Measurements from ENCODE around the gene NUDT1. TPM values are rescaled to one million over a fixed set of nuclear protein-coding genes. Genes with fewer than 3 reads are reported as not detected.
A peak's percentile ranks its signal among the peaks of the same experiment; 100 is the strongest.

NUDT1 gene
- total RNA-seq, 1 experiment from 2014 or later = 92.6 TPM

- CTCF ChIA-PET = interaction anchor here (0.7 kb wide), 1 partner anchor 23 kb away, joined by 3 read pairs; no protein-coding TSS in a partner anchor
- no peak overlapping the region for H3K4me3 ChIP-seq (ENCODE audit: low read depth in 2 of 2, low read length in 2 of 2)
- no peaks in the 10 kb centered on the region for H3K4me1 ChIP-seq (ENCODE audit: control insufficient read depth, insufficient read depth, low read length)
- H3K36me3 ChIP-seq (ENCODE audit: control insufficient read depth, insufficient read depth, low read length) = no peaks in the 10 kb centered on the region
- in situ Hi-C loops (cut with HindIII; ENCODE audit: low pct_unique_long_range_greater_than_20kb, low sequenced_read_pairs) (no loop called here), intact Hi-C loops (cut with micrococcal nuclease; ENCODE audit: unreplicated experiment) (no loop called here)
- ATAC-seq (no peak), DNase-seq (ENCODE audit: low read depth, low spot score) (no peak)
- no peaks in the 10 kb centered on the region for H3K27me3 ChIP-seq (ENCODE audit: control insufficient read depth, insufficient read depth, low read length)
- POLR2A ChIA-PET = no interaction called here
- BruUV-seq (replicated peaks) = no TSS peak
- no peaks in the 10 kb centered on the region for H3K9me3 ChIP-seq (ENCODE audit: control insufficient read depth, insufficient read depth, low read depth, low read length)
- H3K27ac ChIP-seq (ENCODE audit: low read length) = no peak overlapping the region
- no peak for TF ChIP-seq REST (IDR thresholded peaks at IDR 0.05; ENCODE audit: insufficient read depth in 1 of 2, low read depth in 2 of 2, low read length in 1 of 2)
- TF ChIP-seq, protein P1, sequence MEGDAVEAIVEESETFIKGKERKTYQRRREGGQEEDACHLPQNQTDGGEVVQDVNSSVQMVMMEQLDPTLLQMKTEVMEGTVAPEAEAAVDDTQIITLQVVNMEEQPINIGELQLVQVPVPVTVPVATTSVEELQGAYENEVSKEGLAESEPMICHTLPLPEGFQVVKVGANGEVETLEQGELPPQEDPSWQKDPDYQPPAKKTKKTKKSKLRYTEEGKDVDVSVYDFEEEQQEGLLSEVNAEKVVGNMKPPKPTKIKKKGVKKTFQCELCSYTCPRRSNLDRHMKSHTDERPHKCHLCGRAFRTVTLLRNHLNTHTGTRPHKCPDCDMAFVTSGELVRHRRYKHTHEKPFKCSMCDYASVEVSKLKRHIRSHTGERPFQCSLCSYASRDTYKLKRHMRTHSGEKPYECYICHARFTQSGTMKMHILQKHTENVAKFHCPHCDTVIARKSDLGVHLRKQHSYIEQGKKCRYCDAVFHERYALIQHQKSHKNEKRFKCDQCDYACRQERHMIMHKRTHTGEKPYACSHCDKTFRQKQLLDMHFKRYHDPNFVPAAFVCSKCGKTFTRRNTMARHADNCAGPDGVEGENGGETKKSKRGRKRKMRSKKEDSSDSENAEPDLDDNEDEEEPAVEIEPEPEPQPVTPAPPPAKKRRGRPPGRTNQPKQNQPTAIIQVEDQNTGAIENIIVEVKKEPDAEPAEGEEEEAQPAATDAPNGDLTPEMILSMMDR (IDR thresholded peaks at IDR 0.05) = no peak
- TF ChIP-seq SIN3A (IDR thresholded peaks at IDR 0.05; ENCODE audit: borderline replicate concordance, insufficient read depth, low read depth, low read length) = no peak
- no peak for TF ChIP-seq POLR2AphosphoS5 (IDR thresholded peaks at IDR 0.05; ENCODE audit: low read depth, low read length)
- TF ChIP-seq TCF7L2 (IDR thresholded peaks at IDR 0.05; ENCODE audit: low read depth, low read length) = no peak
These were observed 24.1 kb upstream of the NUDT1 start for GRCh38 chr7:2217716-2218443.

- ChIA-PET CTCF (interaction anchor here (0.7 kb wide), 1 partner anchor 24 kb away, joined by 3 read pairs; no protein-coding TSS in a partner anchor), POLR2A (no interaction called here)
- Histone ChIP-seq H3K36me3 (ENCODE audit: control insufficient read depth, insufficient read depth, low read length) (no peaks in the 10 kb centered on the region), H3K27me3 (ENCODE audit: control insufficient read depth, insufficient read depth, low read length) (no peaks in the 10 kb centered on the region), H3K4me3 (ENCODE audit: low read depth in 2 of 2, low read length in 2 of 2) (no peak overlapping the region), H3K4me1 (ENCODE audit: control insufficient read depth, insufficient read depth, low read length) (no peaks in the 10 kb centered on the region), H3K9me3 (ENCODE audit: control insufficient read depth, insufficient read depth, low read depth, low read length) (no peaks in the 10 kb centered on the region), H3K27ac (ENCODE audit: low read length) (no peak overlapping the region)
- intact Hi-C loops (cut with micrococcal nuclease; ENCODE audit: unreplicated experiment) (no loop called here), in situ Hi-C loops (cut with HindIII; ENCODE audit: low pct_unique_long_range_greater_than_20kb, low sequenced_read_pairs) (no loop called here)
- TF ChIP-seq POLR2AphosphoS5 (IDR thresholded peaks at IDR 0.05; ENCODE audit: low read depth, low read length) (no peak), TCF7L2 (IDR thresholded peaks at IDR 0.05; ENCODE audit: low read depth, low read length) (no peak), REST (IDR thresholded peaks at IDR 0.05; ENCODE audit: insufficient read depth in 1 of 2, low read depth in 2 of 2, low read length in 1 of 2) (no peak), SIN3A (IDR thresholded peaks at IDR 0.05; ENCODE audit: borderline replicate concordance, insufficient read depth, low read depth, low read length) (no peak)
- TF ChIP-seq, protein P1 (IDR thresholded peaks at IDR 0.05) = no peak
- no peak for DNase-seq (ENCODE audit: low read depth, low spot score)
- BruUV-seq (replicated peaks) = TSS peak; percentile 62
- ATAC-seq = no peak
These were observed 23.6 kb upstream of the NUDT1 start for GRCh38 chr7:2218444-2218785.
